Endothelial cell of umbilical vein (primary cell): Measurements from ENCODE around the gene ADGRD1. TPM values are rescaled to one million over a fixed set of nuclear protein-coding genes. Genes with fewer than 3 reads are reported as not detected.

Experiments
- BruUV-seq: library from RNA; stranded (reverse); fragments of 400-500 nt; replicated peaks from 2 replicates; lab custom pipeline; 2021; lab: Mats Ljungman, UMichigan
- CTCF ChIA-PET: fragments of 300-600, 350-600 bp; sonication (Branson Sonifier 250); formaldehyde crosslinking; loops from one replicate; lab custom pipeline; 2021; ENCODE audit warnings: antibody characterized with exemption, inconsistent platforms; lab: Charles Lee
- POLR2A ChIA-PET: fragments of 300-600, 350-600 bp; sonication (Branson Sonifier 250); formaldehyde crosslinking; loops from one replicate; lab custom pipeline; 2021; ENCODE audit warnings: antibody characterized with exemption, inconsistent platforms; lab: Charles Lee
- DNase-seq: peaks from one replicate; pipeline ENCODE4 v3.0.0-alpha.2; 2011; ENCODE audit warnings: low read depth, low spot score
- FAIRE-seq: peaks from 2 replicates; lab custom pipeline; 2011; peaks lifted over from hg19 to GRCh38; lab: Jason Lieb, UNC
- H2AFZ ChIP-seq: 2 replicates; pipeline ENCODE4 v1.6.0; 2012; ENCODE audit warnings: low read depth, low read length, control low read depth, inconsistent platforms
- H3K27ac ChIP-seq: 2 replicates; pipeline ENCODE4 v1.5.1; 2011; ENCODE audit warnings: low read depth, mild to moderate bottlenecking, control low read depth, low read length, moderate library complexity; ENCODE audit not compliant: insufficient read depth
- H3K27me3 ChIP-seq, 2 experiments: 2 replicates each; pipeline versions ENCODE4 v1.6.0 to v1.6.1; 2011; ENCODE audit warnings: low read length in 2 of 2, mixed read lengths in 1 of 2; ENCODE audit not compliant: control insufficient read depth in 2 of 2, insufficient read depth in 2 of 2
- H3K36me3 ChIP-seq, 2 experiments: 2 replicates in 1 of 2; 3 replicates in 1 of 2; pipeline ENCODE4 v1.5.1; 2011; ENCODE audit warnings: low read length in 2 of 2, mild to moderate bottlenecking in 1 of 2, moderate library complexity in 1 of 2; ENCODE audit not compliant: control insufficient read depth in 2 of 2, insufficient read depth in 2 of 2; ENCODE audit errors: extremely low read depth in 1 of 2
- H3K4me1 ChIP-seq: 3 replicates; pipeline ENCODE4 v1.5.1; 2011; ENCODE audit warnings: mild to moderate bottlenecking, low read length; ENCODE audit not compliant: control insufficient read depth, insufficient read depth; ENCODE audit errors: extremely low read depth
- H3K4me2 ChIP-seq: 2 replicates; pipeline ENCODE4 v1.6.1; 2011; ENCODE audit warnings: low read length, control low read depth, mixed read lengths; ENCODE audit not compliant: insufficient read depth
- H3K4me3 ChIP-seq, 3 experiments: fragments of 200-600 bp in 1 of 3; sonication (generic), shearing (Covaris generic) in 1 of 3; replicated peaks in 1 of 3; 2 replicates each; pipeline ENCODE4 v1.5.1; 2011 to 2016; ENCODE audit warnings: control low read depth in 3 of 3, low read length in 3 of 3, mild to moderate bottlenecking in 2 of 3, inconsistent platforms in 1 of 3, low read depth in 1 of 3, moderate library complexity in 1 of 3; ENCODE audit not compliant: insufficient read depth in 1 of 3
- H3K79me2 ChIP-seq: 2 replicates; pipeline ENCODE4 v1.6.0; 2012; ENCODE audit warnings: low read length, inconsistent platforms; ENCODE audit not compliant: control insufficient read depth, insufficient read depth
- H3K9ac ChIP-seq: replicated peaks from 2 replicates; pipeline ENCODE3; 2011; ENCODE audit warnings: low read length, control low read depth; ENCODE audit not compliant: insufficient read depth; ENCODE audit errors: extremely low read depth
- H3K9me1 ChIP-seq: replicated peaks from 3 replicates; pipeline ENCODE4 v1.6.0; 2011; ENCODE audit warnings: mild to moderate bottlenecking, low read length; ENCODE audit not compliant: control insufficient read depth, insufficient read depth; ENCODE audit errors: extremely low read depth
- H3K9me3 ChIP-seq: replicated peaks from 2 replicates; pipeline ENCODE4 v1.5.1; 2012; ENCODE audit warnings: low read length, inconsistent platforms; ENCODE audit not compliant: control insufficient read depth, insufficient read depth
- H4K20me1 ChIP-seq: replicated peaks from 2 replicates; pipeline ENCODE3; 2011; ENCODE audit warnings: mild to moderate bottlenecking, low read length; ENCODE audit not compliant: control insufficient read depth, insufficient read depth; ENCODE audit errors: extremely low read depth
- CTCF ChIP-seq, 2 donors: IDR thresholded peaks; 1 replicate in 1 of 2; 2 replicates in 1 of 2; pipeline ENCODE4 v1.5.1; 2011; ENCODE audit warnings: low read length in 2 of 2, mild to moderate bottlenecking in 2 of 2, moderate library complexity in 2 of 2, control low read depth in 1 of 2, inconsistent platforms in 1 of 2, low read depth in 1 of 2; ENCODE audit not compliant: insufficient read depth in 1 of 2; ENCODE audit errors: extremely low read depth in 1 of 2
- EZH2 ChIP-seq: IDR thresholded peaks from 2 replicates; pipeline ENCODE4 v1.6.1; 2012; ENCODE audit warnings: borderline replicate concordance, low read depth, mild to moderate bottlenecking, moderate library complexity, low read length, inconsistent platforms; ENCODE audit not compliant: severe bottlenecking
- FOS ChIP-seq: IDR thresholded peaks from 2 replicates; pipeline ENCODE4 v1.6.1; 2011; ENCODE audit warnings: mild to moderate bottlenecking, low read length, moderate library complexity, borderline replicate concordance; ENCODE audit not compliant: insufficient read depth
- GATA2 ChIP-seq: IDR thresholded peaks from 2 replicates; pipeline ENCODE4 v1.7.0; 2011; ENCODE audit warnings: low read depth, mild to moderate bottlenecking, moderate library complexity, mixed read lengths, low read length; ENCODE audit not compliant: insufficient read length, insufficient read depth
- JUN ChIP-seq: IDR thresholded peaks from 2 replicates; pipeline ENCODE4 v1.6.1; 2011; ENCODE audit warnings: borderline replicate concordance, low read depth; ENCODE audit not compliant: insufficient read length, insufficient read depth
- MAX ChIP-seq: IDR thresholded peaks from 2 replicates; pipeline ENCODE4 v1.6.1; 2011; ENCODE audit not compliant: insufficient read depth, insufficient read length
- MYC ChIP-seq: IDR thresholded peaks from one replicate; pipeline ENCODE4 v1.6.1; 2011; ENCODE audit warnings: mild to moderate bottlenecking, low read depth, low read length
- POLR2A ChIP-seq: IDR thresholded peaks from 2 replicates; pipeline ENCODE4 v1.6.1; 2012; ENCODE audit warnings: low read depth, mild to moderate bottlenecking, control low read depth, low read length
- POLR2AphosphoS5 ChIP-seq: IDR thresholded peaks from 2 replicates; pipeline ENCODE4 v1.6.1; 2012; ENCODE audit warnings: low read depth, mild to moderate bottlenecking, control low read depth, low read length, moderate library complexity; ENCODE audit not compliant: insufficient read depth
- dilution Hi-C: fragments of 300-500 bp; cut with MboI; formaldehyde crosslinking; loops from one replicate; pipeline ENCODE4 v1.15.0; 2019; ENCODE audit warnings: low sequenced_read_pairs; ENCODE audit not compliant: extremely low pct_ligation_motif_present
- intact Hi-C: fragments of 100-400 bp; cut with micrococcal nuclease; formaldehyde crosslinking; loops from one replicate; pipeline ENCODE4 v1.10.0; 2022
- polyA plus RNA-seq, 4 experiments: library from polyadenylated mRNA; depleted of rRNA in 3 of 4; stranded (reverse) in 3 of 4; unstranded in 1 of 4; fragments of >200 nt; gene quantifications; 2 replicates each; pipeline versions ENCODE4 v1.2.1 to v1.2.3, GENCODE V29; 2011 to 2012; ENCODE audit warnings: missing spikeins in 1 of 4
- total RNA-seq: library from RNA; stranded (reverse); gene quantifications from 2 replicates; pipeline ENCODE4 v1.2.3, GENCODE V29; 2021

The ADGRD1 gene
- total and polyA plus RNA-seq, 2 donors (not counting 3 experiments of a cell fraction or from before 2014, with no cell fraction given): 0.07 TPM; not detected in 1

GRCh38 chr12:130955238-130955816 lies 1.6 kb downstream of the ADGRD1 start:
- Histone ChIP-seq H3K4me3 (no peak overlapping the region), H4K20me1 (no peaks in the 10 kb centered on the region), H2AFZ (no peak overlapping the region), H3K27ac (no peak overlapping the region), H3K9ac (no peak overlapping the region), H3K4me2 (no peak overlapping the region), H3K9me1 (no peaks in the 10 kb centered on the region), H3K9me3 (no peaks in the 10 kb centered on the region), H3K79me2 (no peaks in the 10 kb centered on the region), H3K36me3 (no peaks in the 10 kb centered on the region), H3K4me1 (no peaks in the 10 kb centered on the region), H3K27me3 (no peaks in the 10 kb centered on the region)
- no peak for TF ChIP-seq POLR2A
- TF ChIP-seq GATA2: no peak
- TF ChIP-seq EZH2: no peak
- TF ChIP-seq CTCF (IDR thresholded peaks at IDR 0.05; ENCODE audit: extremely low read depth in 1 of 2, insufficient read depth in 1 of 2, low read depth in 1 of 2, low read length in 2 of 2): no peak
- no peak for TF ChIP-seq FOS
- no peak for TF ChIP-seq MAX
- TF ChIP-seq MYC: no peak
- TF ChIP-seq JUN: no peak
- no peak for TF ChIP-seq POLR2AphosphoS5
- dilution Hi-C loops: no loop called here
- intact Hi-C loops: no loop called here
- ChIA-PET CTCF (no interaction called here), POLR2A (no interaction called here)
- FAIRE-seq: no peak
- DNase-seq: no peak
- BruUV-seq: no TSS peak
